Pericardium fibroblast (primary cell): ENCODE data around the gene TIMM17B. TPM values are rescaled to one million over a fixed set of nuclear protein-coding genes. Genes with fewer than 3 reads are reported as not detected.

ENCODE experiments used
- total RNA-seq: library from RNA; depleted of rRNA; stranded (reverse); fragments of >200 nt; gene quantifications from 2 replicates; pipeline ENCODE4 v1.2.3, GENCODE V29; 2015

The TIMM17B gene
- 20.0 and 35.8 TPM in 2 replicates for total RNA-seq

DNA sequence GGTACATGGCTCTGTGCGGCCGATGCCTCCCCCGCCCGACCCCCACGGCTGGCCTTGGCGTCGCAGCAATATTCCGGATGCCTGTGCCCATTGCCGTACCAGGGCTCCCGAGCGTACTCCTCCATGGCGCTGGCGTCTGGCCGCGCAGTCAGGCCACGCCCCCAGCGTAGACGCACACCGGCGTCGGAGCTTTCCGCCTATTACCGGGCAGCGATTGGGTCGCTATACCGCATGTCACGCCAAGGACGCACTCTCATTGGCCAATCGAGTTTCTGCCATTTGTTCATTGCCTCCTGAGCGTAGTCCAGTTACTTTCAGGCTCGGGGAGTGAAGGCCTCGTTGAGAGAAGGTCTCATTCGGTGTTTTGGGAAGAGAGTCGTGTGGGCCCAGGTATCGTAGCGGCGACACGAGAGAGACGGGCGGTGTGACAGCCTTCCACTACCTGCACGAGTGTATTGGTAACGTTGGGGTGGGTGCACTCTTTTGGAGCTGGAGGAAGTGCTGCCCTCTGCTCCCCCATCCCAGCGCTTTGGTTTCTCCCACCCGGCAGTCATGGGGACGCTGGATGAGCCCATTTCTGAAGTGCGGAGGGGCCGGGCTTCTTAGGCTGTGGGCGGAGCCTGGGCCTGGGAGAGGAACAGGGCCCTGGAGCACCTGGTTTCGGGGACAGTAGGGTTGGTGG is at the start of gene TIMM17B, which contains the start of gene PQBP1:
Gene TIMM17B (minus strand): TSS at position 144 of the 682 bp plus-strand sequence. CDS start 19 bp downstream, at position 125.
Gene PQBP1 (plus strand): TSS at position 306 of the 682 bp plus-strand sequence. CDS start 580 bp downstream, outside the sequence.

DNA sequence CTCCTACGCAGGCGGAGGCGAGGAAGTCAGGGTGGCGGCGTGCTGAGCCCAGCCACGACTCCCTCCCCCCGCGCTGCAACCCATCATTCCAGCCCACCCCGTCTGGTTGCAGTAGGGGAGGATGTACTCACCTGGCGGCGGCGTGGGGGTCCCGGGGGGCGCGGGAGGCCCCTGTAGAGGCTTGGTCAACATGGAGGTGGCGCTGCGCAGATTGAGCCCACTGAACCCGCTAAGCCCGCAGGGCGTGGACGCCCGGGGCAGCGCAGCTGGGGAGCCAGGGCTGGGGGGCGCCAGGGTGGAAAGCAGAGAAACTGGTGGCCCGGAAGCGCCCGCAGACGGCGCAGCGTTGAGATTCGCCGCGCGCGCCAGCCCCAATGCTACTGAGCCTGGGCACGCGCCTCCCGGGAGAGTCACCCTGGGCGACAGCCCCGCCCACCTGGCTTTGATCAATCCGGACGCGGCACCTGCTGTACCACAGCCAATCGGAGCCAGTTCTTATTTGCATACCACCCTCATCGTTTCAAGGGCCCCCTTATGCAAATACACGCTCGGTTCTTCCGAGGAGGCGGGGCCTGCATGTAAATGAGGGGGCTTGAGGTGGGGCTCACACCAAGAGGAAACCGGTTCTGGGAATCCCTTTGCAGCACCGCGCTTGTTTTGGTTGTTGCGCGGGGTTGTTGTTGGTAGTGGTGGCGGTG is 21.2 kb upstream of the TIMM17B start, which contains the start of gene PIM2:
Gene PIM2 (minus strand): TSS at position 382 of the 698 bp plus-strand sequence. CDS start 190 bp downstream, at position 192.

DNA sequence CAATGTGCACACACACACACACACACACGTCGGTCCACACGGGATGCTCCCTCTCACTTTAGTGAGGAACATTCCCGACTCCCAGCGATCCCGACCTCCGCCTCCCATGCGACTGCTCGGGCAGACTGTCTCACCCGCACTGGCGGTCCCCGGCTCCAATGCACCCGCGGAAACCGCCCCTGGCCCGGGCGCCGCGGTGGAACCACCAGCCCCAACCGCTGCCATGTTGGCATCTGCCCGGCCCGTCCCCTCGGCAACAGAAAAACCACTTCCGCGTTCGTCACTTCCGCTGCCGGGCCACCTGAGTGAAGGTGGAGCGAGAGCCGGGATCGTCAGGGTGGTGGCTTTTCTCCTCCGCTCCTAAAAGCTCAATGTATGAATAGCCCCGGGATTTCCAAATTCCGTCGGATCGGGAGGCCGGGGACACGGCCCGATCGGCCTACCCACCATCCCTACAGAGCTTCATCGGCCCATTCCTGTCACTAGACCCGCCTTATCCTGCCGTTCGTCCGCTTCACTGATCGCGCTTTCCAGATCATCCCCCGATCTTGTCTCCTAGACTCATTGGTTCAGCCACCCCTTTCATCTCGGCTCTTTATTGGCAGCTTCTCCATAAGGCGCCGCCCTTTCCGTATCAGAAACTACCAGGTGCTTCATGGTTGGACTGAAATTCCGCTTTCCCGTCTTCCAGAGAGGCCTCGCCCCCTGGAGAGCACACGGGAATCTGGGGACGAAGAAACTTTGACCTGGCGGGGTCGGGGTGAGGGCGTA is 14.0 kb upstream of the TIMM17B start, which contains the start of gene SLC35A2:
Gene SLC35A2 (minus strand): TSS at position 235 of the 771 bp plus-strand sequence. CDS start 10 bp downstream, at position 225.

Other genes with a start within 250 kb of the TIMM17B start
- 0.23 TPM in 1 of 2 replicates, not detected in the other for gene WAS, start 214.0 kb downstream of the TIMM17B start, total RNA-seq
- gene SUV39H1, start 201.0 kb downstream of the TIMM17B start, total RNA-seq = 1.6 and 2.8 TPM in 2 replicates
- not detected in 2 replicates for gene GLOD5, start 136.0 kb downstream of the TIMM17B start, total RNA-seq
- gene GATA1, start 111.2 kb downstream of the TIMM17B start, total RNA-seq = not detected in 2 replicates
- gene HDAC6, start 95.7 kb downstream of the TIMM17B start, total RNA-seq = 38.2 and 44.4 TPM in 2 replicates
- gene ERAS, start 71.3 kb downstream of the TIMM17B start, total RNA-seq = not detected in 2 replicates
- gene PCSK1N, start 62.2 kb downstream of the TIMM17B start, total RNA-seq = 0.70 and 3.7 TPM in 2 replicates
- 46.7 and 60.4 TPM in 2 replicates for gene PQBP1, start 162 bp upstream of the TIMM17B start, total RNA-seq
- gene SLC35A2, start 13.9 kb upstream of the TIMM17B start, total RNA-seq = 19.9 and 24.0 TPM in 2 replicates
- gene PIM2, start 21.3 kb upstream of the TIMM17B start, total RNA-seq = 0.77 and 3.2 TPM in 2 replicates
- gene OTUD5, start 59.8 kb upstream of the TIMM17B start, total RNA-seq = 34.2 and 36.8 TPM in 2 replicates
- 2.0 and 3.5 TPM in 2 replicates for gene KCND1, start 74.1 kb upstream of the TIMM17B start, total RNA-seq
- gene GRIPAP1, start 104.5 kb upstream of the TIMM17B start, total RNA-seq = 8.5 and 20.9 TPM in 2 replicates
- 39.6 and 59.0 TPM in 2 replicates for gene TFE3, start 145.6 kb upstream of the TIMM17B start, total RNA-seq
- 1.1 and 1.5 TPM in 2 replicates for gene CCDC120, start 161.2 kb upstream of the TIMM17B start, total RNA-seq
- 38.2 and 38.6 TPM in 2 replicates for gene PRAF2, start 176.2 kb upstream of the TIMM17B start, total RNA-seq
- gene WDR45, start 182.1 kb upstream of the TIMM17B start, total RNA-seq = 54.2 and 77.4 TPM in 2 replicates
- 19.0 and 19.7 TPM in 2 replicates for gene GPKOW, start 226.0 kb upstream of the TIMM17B start, total RNA-seq